Glomerular visceral epithelial cell (primary cell): ENCODE results near the gene EEF1AKMT4.
A peak's percentile ranks its signal among the peaks of the same experiment; 100 is the strongest.

Experiments used
- DNase-seq: peaks from one replicate; pipeline ENCODE4 v3.0.0-alpha.2; 2016; ENCODE audit errors: extremely low spot score

Gene EEF1AKMT4

GRCh38 chr3:184235381-184236032 is 14.0 kb upstream of the EEF1AKMT4 start:
- DNase-seq: no peak

- DNase-seq: no peak
Measured at GRCh38 chr3:184236033-184236410, 13.4 kb upstream of the EEF1AKMT4 start.

GRCh38 chr3:184236636-184237035 is 12.8 kb upstream of the EEF1AKMT4 start:
- DNase-seq: no peak

GRCh38 chr3:184237211-184237610 is 12.3 kb upstream of the EEF1AKMT4 start:
- no peak for DNase-seq

GRCh38 chr3:184237807-184238206 is 11.7 kb upstream of the EEF1AKMT4 start:
- no peak for DNase-seq

GRCh38 chr3:184238246-184238818 is 11.1 kb upstream of the EEF1AKMT4 start:
- no peak for DNase-seq

- no peak for DNase-seq
Measured at GRCh38 chr3:184239221-184239620, 10.3 kb upstream of the EEF1AKMT4 start.

- no peak for DNase-seq
Measured at GRCh38 chr3:184239708-184240107, 9.8 kb upstream of the EEF1AKMT4 start.

- no peak for DNase-seq
Measured at GRCh38 chr3:184240384-184241140, 8.9 kb upstream of the EEF1AKMT4 start.

- no peak for DNase-seq
Measured at GRCh38 chr3:184241141-184241446, 8.4 kb upstream of the EEF1AKMT4 start.

- no peak for DNase-seq
Measured at GRCh38 chr3:184241447-184242296, 7.8 kb upstream of the EEF1AKMT4 start.

GRCh38 chr3:184242297-184242685 is 7.2 kb upstream of the EEF1AKMT4 start:
- DNase-seq: no peak

- peak; percentile 82 for DNase-seq
Measured at GRCh38 chr3:184248454-184249411, 739 bp upstream of the EEF1AKMT4 start, which contains the start of gene ALG3. ALG3 (minus strand) TSS chr3:184248962; CDS start chr3:184248940, 22 bp downstream.

GRCh38 chr3:184250167-184250828 is 826 bp downstream of the EEF1AKMT4 start:
- DNase-seq: peak; percentile 89

GRCh38 chr3:184255291-184256039 is 6.0 kb downstream of the EEF1AKMT4 start:
- no peak for DNase-seq

- DNase-seq: no peak
Measured at GRCh38 chr3:184257083-184257915, 7.8 kb downstream of the EEF1AKMT4 start.

- DNase-seq: no peak
Measured at GRCh38 chr3:184258926-184259325, 9.5 kb downstream of the EEF1AKMT4 start.

- no peak for DNase-seq
Measured at GRCh38 chr3:184259396-184259877, 10.0 kb downstream of the EEF1AKMT4 start.
